MV-4-11 (cell line): ENCODE results near the gene TEX28.
"Not testable (repeated sequence)": the region's sequence is repeated elsewhere in the genome, so short reads cannot be mapped to it uniquely, and the experiment has no call there.

Experiments
- DNase-seq: peaks from one replicate; lab custom pipeline; 2025; lab: John Stamatoyannopoulos, UW

Gene TEX28

DNA sequence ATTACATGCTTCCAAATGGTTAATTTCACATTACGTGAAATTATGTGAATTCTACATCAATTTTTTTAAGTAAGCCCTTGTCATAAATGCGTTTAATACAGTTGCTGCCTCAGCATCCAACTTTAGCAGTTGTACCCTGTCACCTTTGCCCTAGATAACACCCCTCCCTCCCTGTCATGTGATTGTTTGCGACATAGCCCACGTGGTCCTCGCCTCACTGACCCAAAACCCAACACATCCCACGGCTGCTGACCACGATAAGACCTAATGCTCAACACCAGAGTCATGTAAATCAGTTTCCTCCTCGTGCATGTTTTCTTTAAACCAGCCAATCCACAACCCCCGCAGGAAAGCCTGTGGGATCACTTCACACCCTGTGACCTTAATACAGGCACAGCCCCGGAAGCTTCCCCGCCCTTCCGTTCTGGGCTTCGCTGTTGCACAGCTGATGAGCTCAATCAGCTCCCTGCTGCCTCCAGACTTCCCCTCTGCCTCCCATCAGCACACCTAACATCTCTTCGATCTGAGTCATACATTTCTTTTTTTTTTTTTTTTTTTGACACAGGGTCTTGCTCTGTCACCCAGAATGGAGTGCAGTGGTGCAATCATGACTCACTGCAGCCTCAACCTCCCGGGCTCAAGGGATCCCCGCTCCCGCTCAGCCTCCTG lies 47.4 kb downstream of the TEX28 start:
- not testable (repeated sequence) for DNase-seq

GRCh38 chrX:154239982-154240503 lies 54.9 kb downstream of the TEX28 start:
- not testable (repeated sequence) for DNase-seq

GRCh38 chrX:154238939-154239559 lies 55.9 kb downstream of the TEX28 start:
- DNase-seq = not testable (repeated sequence)

- not testable (repeated sequence) for DNase-seq
Measured at GRCh38 chrX:154233620-154234019, 61.3 kb downstream of the TEX28 start.

DNA sequence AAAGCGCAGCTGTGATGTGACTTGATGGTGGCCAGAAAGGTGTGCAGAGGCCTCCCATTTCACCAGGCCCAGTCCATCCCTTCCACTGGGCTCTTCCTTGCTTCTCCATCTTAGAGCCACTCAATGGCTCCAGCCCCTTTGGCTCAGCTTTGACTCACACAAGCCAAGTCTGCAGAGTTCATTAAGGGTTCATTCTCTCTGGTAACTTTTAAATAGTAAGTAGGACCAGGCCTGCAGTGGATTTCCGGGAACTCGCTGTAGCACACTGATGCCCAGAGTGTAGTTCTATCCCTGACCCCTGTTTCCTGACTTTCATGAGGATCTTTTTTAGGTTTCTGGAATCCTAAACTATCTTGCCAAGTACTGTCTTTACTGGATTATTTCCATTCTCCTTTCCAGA lies 63.5 kb downstream of the TEX28 start:
- DNase-seq = not testable (repeated sequence)

- DNase-seq = not testable (repeated sequence)
Measured at GRCh38 chrX:154226706-154227105, 68.2 kb downstream of the TEX28 start.

GRCh38 chrX:154225292-154225691 lies 69.6 kb downstream of the TEX28 start:
- DNase-seq = not testable (repeated sequence)
